GM18909 (cell line): Measurements from ENCODE around the gene ACE2.

Experiments used
- ATAC-seq: cut with Tn5 transposase; IDR thresholded peaks from one replicate; pipeline ENCODE4 v1.9.1; 2021; ENCODE audit warnings: mild to moderate bottlenecking; ENCODE audit not compliant: unreplicated experiment, poor library complexity

Gene ACE2

GRCh38 chrX:15600745-15601144 lies at the start of gene ACE2:
TSS of gene ACE2 (minus strand) at chrX:15600960. CDS start at chrX:15600911, 49 bp downstream.
- no peak for ATAC-seq

GRCh38 chrX:15647510-15647909 lies 46.8 kb upstream of the ACE2 start:
- peak; percentile 65 for ATAC-seq

GRCh38 chrX:15646543-15646942 lies 45.8 kb upstream of the ACE2 start:
- no peak for ATAC-seq

- ATAC-seq, result no peak
These were observed 45.3 kb upstream of the ACE2 start for GRCh38 chrX:15646031-15646430.

GRCh38 chrX:15645266-15645665 lies 44.5 kb upstream of the ACE2 start:
- no peak for ATAC-seq

GRCh38 chrX:15644560-15644872 lies 43.8 kb upstream of the ACE2 start:
- ATAC-seq, result no peak

GRCh38 chrX:15643786-15644559 lies 43.2 kb upstream of the ACE2 start:
- ATAC-seq, result no peak

- no peak for ATAC-seq
These were observed 30.9 kb upstream of the ACE2 start for GRCh38 chrX:15631637-15632036.

- no peak for ATAC-seq
These were observed 22.3 kb upstream of the ACE2 start for GRCh38 chrX:15623054-15623453.

GRCh38 chrX:15619053-15619755 lies 18.4 kb upstream of the ACE2 start:
- no peak for ATAC-seq

GRCh38 chrX:15617111-15617510 lies 16.4 kb upstream of the ACE2 start:
- ATAC-seq, result no peak

- no peak for ATAC-seq
These were observed 15.8 kb upstream of the ACE2 start for GRCh38 chrX:15616531-15616930.

- no peak for ATAC-seq
These were observed 6.3 kb upstream of the ACE2 start for GRCh38 chrX:15607067-15607466.

- no peak for ATAC-seq
These were observed 5.4 kb upstream of the ACE2 start for GRCh38 chrX:15606136-15606535.

GRCh38 chrX:15605226-15605625 lies 4.5 kb upstream of the ACE2 start:
- ATAC-seq, result no peak

GRCh38 chrX:15602761-15603160 lies 2.0 kb upstream of the ACE2 start:
- ATAC-seq, result no peak

GRCh38 chrX:15601932-15602331 lies 1.2 kb upstream of the ACE2 start:
- ATAC-seq, result no peak

- ATAC-seq, result no peak
These were observed 711 bp downstream of the ACE2 start for GRCh38 chrX:15600049-15600448.

- no peak for ATAC-seq
These were observed 1.3 kb downstream of the ACE2 start for GRCh38 chrX:15599461-15599860.

GRCh38 chrX:15598026-15598425 lies 2.7 kb downstream of the ACE2 start:
- ATAC-seq, result no peak

- no peak for ATAC-seq
These were observed 6.4 kb downstream of the ACE2 start for GRCh38 chrX:15594371-15594770.
